H9 (cell line): ENCODE results near the gene RAC2. TPM values are rescaled to one million over a fixed set of nuclear protein-coding genes. Genes with fewer than 3 reads are reported as not detected.

Experiments used
- DNase-seq: peaks from one replicate; pipeline ENCODE4 v3.0.0-alpha.2; 2017
- H2AFZ ChIP-seq: one replicate; pipeline ENCODE4 v1.6.1; 2013; ENCODE audit warnings: mild to moderate bottlenecking, low read length, control low read depth, moderate library complexity
- H2AK5ac ChIP-seq: 2 replicates; pipeline ENCODE4 v1.6.1; 2013; ENCODE audit warnings: low read length, control low read depth, mixed read lengths; ENCODE audit not compliant: insufficient read length
- H2BK120ac ChIP-seq: one replicate; pipeline ENCODE4 v1.6.1; 2013; ENCODE audit warnings: low read depth, mild to moderate bottlenecking, low read length, control low read depth, inconsistent platforms; ENCODE audit not compliant: poor library complexity, severe bottlenecking
- H2BK12ac ChIP-seq: 2 replicates; pipeline ENCODE4 v1.6.1; 2013; ENCODE audit warnings: low read length, control low read depth, mixed read lengths, low read depth; ENCODE audit not compliant: insufficient read length
- H2BK15ac ChIP-seq: 2 replicates; pipeline ENCODE4 v1.6.1; 2013; ENCODE audit warnings: low read depth, low read length, control low read depth
- H2BK20ac ChIP-seq: one replicate; pipeline ENCODE4 v1.6.1; 2013; ENCODE audit warnings: low read depth, mild to moderate bottlenecking, low read length, control low read depth, inconsistent platforms; ENCODE audit not compliant: poor library complexity, severe bottlenecking
- H2BK5ac ChIP-seq: 2 replicates; pipeline ENCODE4 v1.6.1; 2013; ENCODE audit warnings: low read length, control low read depth, mixed read lengths; ENCODE audit not compliant: insufficient read length
- H3K14ac ChIP-seq: 2 replicates; pipeline ENCODE4 v1.6.1; 2013; ENCODE audit warnings: low read length, control low read depth; ENCODE audit not compliant: insufficient read depth
- H3K18ac ChIP-seq: 2 replicates; pipeline ENCODE4 v1.6.1; 2013; ENCODE audit warnings: low read depth, mild to moderate bottlenecking, mixed read lengths, low read length, control low read depth; ENCODE audit not compliant: insufficient read length
- H3K23ac ChIP-seq: 2 replicates; pipeline ENCODE4 v1.6.1; 2013; ENCODE audit warnings: low read length, control low read depth, mixed read lengths, low read depth; ENCODE audit not compliant: insufficient read length
- H3K23me2 ChIP-seq: 2 replicates; pipeline ENCODE4 v1.6.1; 2013; ENCODE audit warnings: low read depth, mild to moderate bottlenecking, mixed read lengths, low read length, control low read depth; ENCODE audit not compliant: insufficient read length, poor library complexity, severe bottlenecking
- H3K27ac ChIP-seq: 2 replicates; pipeline ENCODE4 v1.5.1; 2013; ENCODE audit warnings: low read length, control low read depth, mixed read lengths, low read depth; ENCODE audit not compliant: insufficient read length
- H3K27me3 ChIP-seq: 2 replicates; pipeline ENCODE4 v1.6.1; 2013; ENCODE audit warnings: low read length, control low read depth, inconsistent platforms; ENCODE audit not compliant: insufficient read depth
- H3K4ac ChIP-seq: 2 replicates; pipeline ENCODE4 v1.6.1; 2013; ENCODE audit warnings: low read depth, mild to moderate bottlenecking, control low read depth, inconsistent platforms, low read length, moderate library complexity
- H3K4me1 ChIP-seq: 2 replicates; pipeline ENCODE4 v1.6.1; 2013; ENCODE audit warnings: low read length, control low read depth, inconsistent platforms; ENCODE audit not compliant: insufficient read depth
- H3K4me2 ChIP-seq: 2 replicates; pipeline ENCODE4 v1.6.1; 2013; ENCODE audit warnings: low read length, control low read depth, mixed read lengths; ENCODE audit not compliant: insufficient read length, insufficient read depth
- H3K56ac ChIP-seq: 2 replicates; pipeline ENCODE4 v1.6.1; 2013; ENCODE audit warnings: low read depth, mild to moderate bottlenecking, mixed read lengths, low read length, control low read depth; ENCODE audit not compliant: insufficient read length
- H3K79me1 ChIP-seq: 2 replicates; pipeline ENCODE4 v1.6.1; 2013; ENCODE audit warnings: low read depth, mild to moderate bottlenecking, moderate library complexity, low read length, control low read depth, inconsistent platforms; ENCODE audit not compliant: insufficient read depth, poor library complexity, severe bottlenecking
- H3K79me2 ChIP-seq: 2 replicates; pipeline ENCODE4 v1.6.1; 2013; ENCODE audit warnings: low read length, control low read depth, inconsistent platforms; ENCODE audit not compliant: insufficient read depth
- H3K9ac ChIP-seq: 2 replicates; pipeline ENCODE4 v1.6.1; 2013; ENCODE audit warnings: low read length, control low read depth, mixed read lengths; ENCODE audit not compliant: insufficient read length; ENCODE audit errors: extremely low read depth
- H3K9me3 ChIP-seq: one replicate; pipeline ENCODE4 v1.6.1; 2013; ENCODE audit warnings: low read depth, low read length, inconsistent platforms; ENCODE audit not compliant: control insufficient read depth
- H3T11ph ChIP-seq: one replicate; pipeline ENCODE4 v1.6.1; 2013; ENCODE audit warnings: mild to moderate bottlenecking, low read length, control low read depth, inconsistent platforms
- H4K20me1 ChIP-seq: one replicate; pipeline ENCODE4 v1.6.1; 2013; ENCODE audit not compliant: control insufficient read depth, insufficient read length, insufficient read depth
- H4K5ac ChIP-seq: 2 replicates; pipeline ENCODE4 v1.6.1; 2013; ENCODE audit warnings: low read depth, mild to moderate bottlenecking, mixed read lengths, low read length, control low read depth; ENCODE audit not compliant: insufficient read length
- H4K8ac ChIP-seq: replicated peaks from 2 replicates; pipeline ENCODE4 v1.6.1; 2013; ENCODE audit warnings: low read length, control low read depth, mixed read lengths, low read depth; ENCODE audit not compliant: insufficient read length
- H4K91ac ChIP-seq: 2 replicates; pipeline ENCODE4 v1.6.1; 2013; ENCODE audit warnings: low read depth, mild to moderate bottlenecking, moderate library complexity, mixed read lengths, low read length, control low read depth; ENCODE audit not compliant: insufficient read length
- H3K27ac Mint-ChIP-seq, 3 experiments: 2 replicates in 2 of 3; 3 replicates in 1 of 3; pipeline ENCODE4 v1.8.0; 2020 to 2021; ENCODE audit warnings: mixed read lengths in 3 of 3, mild to moderate bottlenecking in 1 of 3, moderate library complexity in 1 of 3
- H3K27me3 Mint-ChIP-seq: 2 replicates; pipeline ENCODE4 v1.8.0; 2021; ENCODE audit warnings: low read depth, mild to moderate bottlenecking, moderate library complexity, mixed read lengths
- H3K36me3 Mint-ChIP-seq, 3 experiments: 2 replicates in 2 of 3; 3 replicates in 1 of 3; pipeline ENCODE4 v1.8.0; 2020 to 2021; ENCODE audit warnings: low read depth in 3 of 3, mixed read lengths in 3 of 3; ENCODE audit not compliant: insufficient read depth in 1 of 3
- H3K4me1 Mint-ChIP-seq, 2 experiments: 2 replicates each; pipeline ENCODE4 v1.8.0; 2020; ENCODE audit warnings: mixed read lengths in 2 of 2
- H3K4me3 Mint-ChIP-seq, 2 experiments: 2 replicates in 1 of 2; 3 replicates in 1 of 2; pipeline ENCODE4 v1.8.0; 2020 to 2021; ENCODE audit warnings: mild to moderate bottlenecking in 2 of 2, mixed read lengths in 2 of 2, moderate library complexity in 1 of 2
- H3K9me3 Mint-ChIP-seq, 2 experiments: 2 replicates in 1 of 2; 3 replicates in 1 of 2; pipeline ENCODE4 v1.8.0; 2020; ENCODE audit warnings: mild to moderate bottlenecking in 2 of 2, mixed read lengths in 2 of 2, moderate library complexity in 1 of 2
- CTCF ChIP-seq: fragments of 200-600 bp; sonication (generic); conservative IDR thresholded peaks from 3 replicates; pipeline ENCODE4 v1.8.0; 2021; ENCODE audit warnings: antibody characterized with exemption, mild to moderate bottlenecking
- WGBS: extraction: QIAGEN DNeasy Blood & Tissue Kit; methylation state at CpG from one replicate; pipeline ENCODE4 v1.1.7; 2013; ENCODE audit warnings: missing lambda C conversion rate, low lambda C conversion rate, mixed read lengths; ENCODE audit not compliant: insufficient read length; ENCODE audit errors: extremely low coverage; 5-methylcytosine and 5-hydroxymethylcytosine counted together
- total RNA-seq: library from RNA; stranded (reverse); gene quantifications from 2 replicates; pipeline ENCODE4 v1.2.1, GENCODE V29; 2021

RAC2 gene
- total RNA-seq, 1 experiment from 2014 or later, result 2.8 TPM

GRCh38 chr22:37188901-37189466 is 55.1 kb downstream of the RAC2 start:
- H2BK20ac ChIP-seq, result no peak overlapping the region
- no peak for DNase-seq
- no peaks in the 10 kb centered on the region for H3K79me2 ChIP-seq
- H3K27ac ChIP-seq, result peak overlapping the region; percentile 9
- peaks cover 29 to 37% of the 10 kb centered on the region in 2 experiments for H3K4me1 Mint-ChIP-seq
- no peak overlapping the region for H2AFZ ChIP-seq
- H3K56ac ChIP-seq, result no peak overlapping the region
- no peaks in the 10 kb centered on the region for H3K27me3 ChIP-seq
- no peak overlapping the region for H3T11ph ChIP-seq
- H3K4ac ChIP-seq, result no peak overlapping the region
- H3K9me3 ChIP-seq, result peaks cover 5% of the 10 kb centered on the region
- no peaks in the 10 kb centered on the region for H4K20me1 ChIP-seq
- H3K4me2 ChIP-seq, result peak overlapping the region; percentile 60
- H3K9ac ChIP-seq, result no peak overlapping the region
- no peak overlapping the region for H2BK12ac ChIP-seq
- no peak for TF ChIP-seq CTCF
- H3K23ac ChIP-seq, result no peak overlapping the region
- peaks cover 17 to 29% (median 19%) of the 10 kb centered on the region in 3 experiments for H3K36me3 Mint-ChIP-seq
- H3K27ac Mint-ChIP-seq, result peak overlapping the region; percentile 80 to 93 (median 85); a peak in 6 of 7 replicates
- no peak overlapping the region for H4K91ac ChIP-seq
- no peaks in the 10 kb centered on the region for H3K79me1 ChIP-seq
- H3K4me1 ChIP-seq, result peaks cover 5% of the 10 kb centered on the region
- H3K18ac ChIP-seq, result no peak overlapping the region
- H2AK5ac ChIP-seq, result no peak overlapping the region
- no peak overlapping the region for H2BK120ac ChIP-seq
- H4K8ac ChIP-seq, result no peak overlapping the region
- H3K9me3 Mint-ChIP-seq, result peaks cover 16 to 22% of the 10 kb centered on the region in 2 experiments
- H2BK15ac ChIP-seq, result no peak overlapping the region
- WGBS, result no CpG with 5 or more reads among the region's 2 CpGs
- no peak overlapping the region for H2BK5ac ChIP-seq
- peaks cover 9% of the 10 kb centered on the region for H3K23me2 ChIP-seq
- no peak overlapping the region for H3K14ac ChIP-seq
- no peaks in the 10 kb centered on the region; the same call in 1 of the 2 replicates for H3K27me3 Mint-ChIP-seq
- H3K4me3 Mint-ChIP-seq, result peak overlapping the region; percentile 62 to 77; a peak in 4 of 5 replicates
- no peak overlapping the region for H4K5ac ChIP-seq
